NCI-H146 treated with DMSO at 0.1 percent for 48 hours (cell line): ENCODE data around the gene DENND1B.
"Not testable (repeated sequence)": the region's sequence is repeated elsewhere in the genome, so short reads cannot be mapped to it uniquely, and the experiment has no call there.

Experiments
- DNase-seq: peaks from one replicate; lab custom pipeline; 2025; ENCODE audit not compliant: unreplicated experiment; lab: John Stamatoyannopoulos, UW

DENND1B gene

DNA sequence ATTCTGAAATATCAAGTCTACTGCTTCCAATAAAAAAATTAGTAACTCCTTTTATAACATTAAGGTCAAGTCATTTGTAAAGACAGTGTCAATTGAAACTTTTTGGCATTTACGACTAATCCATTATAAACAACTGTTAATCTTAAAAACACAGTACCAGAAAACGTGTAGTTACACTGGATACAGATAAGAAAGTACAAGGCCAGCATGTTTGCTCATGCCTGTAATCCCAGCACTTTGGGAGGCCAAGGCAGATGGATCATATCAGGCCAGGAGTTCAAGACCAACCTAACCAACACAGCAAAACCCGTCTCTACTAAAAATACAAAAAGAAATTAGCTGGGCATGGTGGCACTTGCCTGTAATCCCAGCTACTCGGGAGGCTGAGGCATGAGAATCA, 29.4 kb downstream of the DENND1B start:
- no peak for DNase-seq

DNA sequence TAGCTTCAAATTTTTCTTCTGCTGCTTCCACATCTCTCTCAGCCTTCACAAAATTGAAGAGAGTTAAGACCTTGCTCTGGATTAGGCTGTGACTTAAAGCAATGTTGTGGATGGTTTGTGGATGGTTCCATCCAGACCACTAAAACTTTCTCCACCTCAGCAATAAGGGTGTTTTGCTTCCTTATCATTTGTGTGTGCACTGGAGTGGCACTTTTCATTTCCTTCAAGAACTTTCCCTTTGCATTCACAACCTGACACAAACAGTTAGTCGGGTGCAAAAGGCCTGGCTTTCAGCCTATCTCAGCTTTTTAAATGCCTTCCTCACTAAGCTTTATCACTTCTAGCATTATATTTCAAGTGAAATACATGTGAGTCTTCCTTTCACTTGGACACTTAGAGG, 30.3 kb downstream of the DENND1B start:
- no peak for DNase-seq

DNA sequence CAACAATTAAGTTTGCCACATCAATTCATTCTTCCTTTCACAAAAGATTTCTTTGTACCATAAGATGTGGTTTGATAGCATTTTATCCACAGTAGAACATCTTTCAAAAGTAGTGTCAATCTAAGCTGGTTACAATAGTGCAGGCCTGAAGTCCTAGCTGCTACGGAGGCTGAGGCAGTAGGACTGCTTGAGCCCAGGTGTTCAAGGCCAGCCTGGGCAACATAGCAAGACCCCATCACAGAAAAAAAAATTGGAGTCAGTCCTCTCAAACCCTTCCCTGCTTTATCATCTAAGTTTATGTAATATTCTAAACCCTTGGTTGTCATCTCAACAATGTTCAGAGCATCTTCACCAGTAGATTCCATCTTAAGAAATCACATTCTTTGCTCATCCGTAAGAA, 31.7 kb downstream of the DENND1B start:
- DNase-seq: no peak

DNA sequence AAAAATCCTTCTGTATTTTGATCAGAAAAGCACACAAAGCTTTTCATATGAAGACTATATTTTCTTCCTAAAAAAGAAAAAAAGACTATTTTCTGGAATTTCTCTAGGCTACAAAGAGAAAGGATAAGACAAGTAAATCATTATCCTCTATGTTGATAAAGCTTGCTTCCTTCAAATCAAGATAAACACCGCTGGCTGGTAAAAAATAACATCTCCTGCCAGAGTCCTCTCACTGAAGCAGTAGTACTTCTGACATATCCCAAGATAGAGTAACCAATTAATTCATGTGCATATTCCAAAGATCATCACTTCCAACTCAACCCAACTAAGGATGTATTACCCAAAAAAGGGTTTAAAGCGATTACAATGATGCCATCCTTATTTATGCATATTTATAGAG, 34.3 kb downstream of the DENND1B start:
- DNase-seq: no peak

DNA sequence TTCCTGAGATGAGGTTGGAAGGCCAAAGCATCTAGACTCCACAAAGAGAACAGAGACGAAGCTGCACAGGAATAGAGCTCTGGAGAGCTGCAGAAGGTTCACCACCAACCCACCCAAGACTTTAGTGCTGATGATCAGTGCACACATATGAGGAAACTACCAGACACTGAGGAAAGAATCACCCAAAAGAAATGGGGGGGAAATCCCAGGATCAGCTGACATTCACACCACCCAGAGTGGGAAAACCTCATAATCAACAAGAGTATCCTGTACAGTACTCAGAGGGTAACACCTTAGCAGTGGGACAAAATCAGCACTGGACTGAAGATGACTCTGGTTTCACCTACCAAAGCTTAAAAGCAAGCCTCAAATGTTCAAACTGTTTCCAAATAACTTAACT, 36.4 kb downstream of the DENND1B start:
- no peak for DNase-seq

DNA sequence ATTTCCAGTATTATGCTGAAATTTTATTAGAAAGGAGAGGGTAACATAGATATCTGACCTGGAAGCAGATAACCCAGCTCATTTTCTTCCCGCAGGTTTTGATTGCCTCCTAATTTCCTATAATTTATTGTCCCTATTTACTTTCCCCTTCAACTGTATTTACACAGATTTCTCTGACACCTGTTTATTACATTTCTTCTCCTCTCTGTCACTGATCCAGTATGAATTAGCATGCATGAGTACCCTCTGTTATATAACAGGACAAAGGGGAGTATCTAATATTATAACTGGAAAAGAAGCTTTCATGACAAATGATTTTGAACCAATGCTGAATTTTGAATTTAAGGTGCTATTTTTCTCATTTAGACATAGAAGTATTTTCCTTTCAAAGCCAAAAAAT, 37.4 kb downstream of the DENND1B start:
- no peak for DNase-seq

DNA sequence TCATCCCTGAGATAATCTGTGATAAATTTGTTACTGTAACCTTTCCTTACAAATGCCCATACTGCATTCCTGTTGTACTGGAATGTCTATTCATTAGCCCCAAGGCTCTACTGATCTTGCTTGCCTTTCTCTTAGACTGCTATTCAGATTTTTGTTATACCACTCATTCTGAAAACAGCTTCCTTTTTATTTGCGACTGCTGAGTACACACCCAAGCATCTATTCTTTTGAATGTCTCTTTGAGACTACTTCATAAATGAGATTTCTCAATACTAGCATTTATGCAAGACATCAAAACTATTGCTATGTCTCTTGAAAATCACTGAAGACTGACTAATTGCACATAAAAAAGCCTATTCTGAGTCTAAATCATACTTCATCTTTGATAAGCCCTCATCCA, 38.6 kb downstream of the DENND1B start:
- DNase-seq: no peak

DNA sequence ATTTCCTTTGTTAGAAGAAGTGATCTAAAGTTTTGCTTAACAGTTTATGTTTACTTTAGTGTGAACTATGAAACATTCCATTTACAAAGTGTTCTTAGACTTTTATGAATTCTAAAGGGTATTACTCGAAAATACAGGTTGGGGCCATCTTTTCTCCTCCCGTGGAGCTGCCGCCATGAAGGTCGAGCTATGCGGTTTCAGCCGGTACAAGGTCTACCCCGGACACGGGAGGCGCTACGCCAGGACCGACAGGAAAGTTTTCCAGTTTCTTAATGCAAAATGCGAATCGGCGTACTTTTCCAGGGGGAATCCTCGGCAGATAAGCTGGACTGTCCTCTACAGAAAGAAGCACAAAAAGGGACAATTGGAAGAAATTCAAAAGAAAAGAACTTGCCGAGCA, 39.8 kb downstream of the DENND1B start:
- DNase-seq: no peak

DNA sequence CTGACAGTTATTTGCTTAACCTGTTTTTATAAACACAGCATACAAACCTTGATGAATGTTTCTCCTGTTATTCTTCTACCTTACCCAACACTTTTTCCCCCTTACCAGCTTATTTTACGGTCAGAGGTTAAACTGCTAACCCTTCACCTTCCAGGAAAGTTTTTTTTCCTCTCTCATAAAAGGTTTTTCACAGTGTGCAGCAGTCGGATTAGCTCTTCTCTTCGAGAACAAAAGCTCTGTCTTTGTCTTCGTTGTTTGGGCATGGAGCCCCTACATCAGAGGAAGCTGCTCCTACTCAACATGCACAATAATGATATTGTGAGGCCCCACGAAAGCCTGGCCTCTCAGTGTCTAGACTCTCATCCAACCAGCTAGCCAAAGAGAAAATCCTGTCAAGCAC, 42.0 kb downstream of the DENND1B start:
- DNase-seq: no peak

DNA sequence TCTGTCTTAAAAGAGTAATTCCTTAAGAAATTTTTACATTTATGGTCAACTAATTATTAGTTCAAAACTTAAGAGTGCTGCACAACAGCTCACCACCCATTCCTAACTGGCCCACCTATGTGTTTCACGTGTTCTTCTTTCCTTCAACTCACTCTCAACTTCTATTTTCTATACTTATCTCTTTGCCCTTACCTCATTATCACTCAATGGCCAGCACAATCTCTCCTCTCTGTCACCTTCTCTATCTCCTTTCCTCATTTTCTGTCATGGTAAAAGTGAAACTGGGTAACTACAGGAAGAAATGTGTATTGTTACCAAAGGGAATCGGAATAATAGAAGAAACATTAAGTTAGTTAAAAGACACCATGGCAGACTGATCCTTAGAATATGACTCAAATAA, 43.1 kb downstream of the DENND1B start:
- DNase-seq: no peak

DNA sequence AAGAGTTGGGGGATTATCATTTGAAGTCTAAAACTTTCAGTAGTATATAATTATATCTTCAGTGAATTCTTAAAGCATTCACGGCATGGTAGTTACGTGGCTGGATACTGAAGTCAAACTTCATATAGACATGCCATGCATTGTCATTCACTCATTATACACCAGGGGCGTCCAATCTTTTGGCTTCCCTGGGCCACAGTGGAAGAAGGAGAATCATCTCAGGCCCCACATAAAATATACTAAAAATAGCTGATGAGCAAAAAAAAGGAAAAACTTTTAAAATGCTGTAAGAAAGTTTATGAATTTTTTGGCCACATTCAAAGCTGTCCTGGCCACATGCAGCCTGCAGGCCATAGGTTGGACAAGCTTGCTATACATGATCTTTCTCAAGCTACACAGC, 43.8 kb downstream of the DENND1B start:
- no peak for DNase-seq

DNA sequence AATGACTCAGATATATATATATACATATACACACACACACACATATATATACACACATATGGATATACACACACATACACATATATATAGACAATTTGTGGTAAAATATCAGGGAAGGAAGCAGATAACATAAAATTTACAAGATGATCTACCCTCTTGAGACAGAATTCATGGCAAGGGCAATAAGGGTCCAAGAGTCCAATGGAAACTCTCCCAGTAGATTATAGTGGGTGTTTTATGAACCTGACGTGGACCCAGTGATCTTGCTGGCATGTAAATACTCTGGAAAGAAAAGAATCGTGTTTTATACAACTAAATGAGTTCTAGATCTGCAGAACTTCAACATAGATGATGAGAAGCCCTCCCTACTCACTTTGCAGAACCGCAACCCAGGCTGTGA, 49.3 kb downstream of the DENND1B start:
- no peak for DNase-seq

DNA sequence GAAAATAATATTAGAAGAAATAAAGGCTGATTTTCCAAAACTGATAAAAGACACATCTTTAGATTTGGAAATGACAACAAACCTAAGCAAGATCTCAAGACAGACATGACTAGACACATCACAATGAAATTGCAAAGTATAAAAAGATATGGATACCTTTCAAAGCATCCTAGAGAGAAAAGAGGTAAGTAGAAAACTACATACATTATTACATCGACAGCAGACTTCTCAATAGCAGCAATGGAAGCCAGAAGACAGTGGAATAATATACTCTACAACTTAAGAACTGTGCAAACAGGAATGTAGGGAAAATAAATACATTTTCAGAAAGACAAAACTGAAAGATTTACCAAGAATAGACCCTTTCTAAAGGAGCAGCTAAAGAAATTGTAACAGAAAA, 50.2 kb downstream of the DENND1B start:
- no peak for DNase-seq

DNA sequence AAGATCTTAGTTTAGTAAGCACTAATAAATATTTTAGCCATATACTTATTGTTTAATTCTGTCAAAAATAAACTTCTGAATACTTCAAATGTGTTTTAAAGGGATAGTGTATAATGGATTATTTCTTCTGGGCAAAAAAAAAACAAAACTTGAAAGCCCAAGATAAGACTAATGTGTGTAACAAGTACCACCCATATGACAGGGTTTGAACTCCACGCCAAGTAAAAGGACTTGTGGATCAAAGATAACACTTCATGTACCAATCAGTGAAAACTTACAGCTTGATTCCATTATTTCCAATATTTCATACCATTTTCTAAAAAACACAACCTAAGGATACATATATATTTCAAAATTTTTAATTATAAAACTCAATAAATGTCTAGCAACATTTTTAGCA, 59.5 kb downstream of the DENND1B start:
- DNase-seq: no peak

DNA sequence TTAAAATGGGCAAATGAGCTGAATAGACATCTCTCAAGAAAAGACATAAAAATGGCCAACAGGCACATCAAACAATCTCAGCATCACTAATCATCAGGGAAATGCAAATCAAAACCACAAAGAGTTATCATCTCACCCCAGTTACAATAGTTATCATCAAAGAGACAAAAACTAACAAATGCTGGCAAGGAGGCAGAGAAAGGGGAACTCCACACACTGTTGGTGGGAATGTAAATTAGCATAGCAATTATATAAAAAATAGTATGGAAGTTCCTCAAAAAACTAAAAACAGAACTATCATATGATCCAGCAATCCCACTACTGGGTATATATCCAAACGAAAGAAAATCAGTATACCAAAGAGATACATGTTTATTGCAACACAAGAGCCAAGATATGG, 68.7 kb downstream of the DENND1B start:
- DNase-seq: no peak

DNA sequence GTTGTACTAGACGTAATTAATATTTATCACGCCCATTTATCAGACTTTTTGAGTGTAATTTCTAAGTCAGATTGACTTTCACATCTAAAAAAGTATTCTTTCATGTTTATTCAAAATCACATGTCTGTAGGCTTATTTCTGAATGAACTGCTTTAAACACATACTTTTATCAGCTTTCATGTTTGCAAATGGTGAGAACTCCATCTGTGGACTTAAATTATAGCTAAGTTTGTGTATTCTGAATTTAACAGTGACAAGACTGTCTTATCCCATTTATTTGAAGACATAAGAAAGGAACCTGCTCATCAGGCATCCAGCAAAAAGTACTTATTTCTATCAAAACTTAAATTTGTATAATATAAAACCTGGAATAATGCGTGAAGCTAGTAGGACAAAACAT, 69.3 kb downstream of the DENND1B start:
- DNase-seq: no peak

DNA sequence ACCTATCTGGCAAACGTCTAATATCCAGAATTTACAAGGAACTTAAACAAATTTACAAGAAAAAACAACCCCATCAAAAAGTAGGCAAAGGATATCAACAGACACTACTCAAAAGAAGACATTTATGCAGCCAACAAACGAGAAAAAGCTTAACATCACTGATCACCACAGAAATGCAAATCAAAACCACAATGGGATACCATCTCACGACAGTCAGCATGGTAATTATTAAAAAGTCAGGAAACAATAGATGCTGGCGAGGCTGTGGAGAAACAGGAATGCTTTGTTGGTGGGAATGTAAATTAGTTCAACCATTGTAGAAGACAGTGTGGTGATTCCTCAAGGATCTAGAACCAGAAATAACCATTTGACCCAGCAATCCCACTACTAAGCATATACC, 74.6 kb downstream of the DENND1B start:
- DNase-seq: not testable (repeated sequence)

DNA sequence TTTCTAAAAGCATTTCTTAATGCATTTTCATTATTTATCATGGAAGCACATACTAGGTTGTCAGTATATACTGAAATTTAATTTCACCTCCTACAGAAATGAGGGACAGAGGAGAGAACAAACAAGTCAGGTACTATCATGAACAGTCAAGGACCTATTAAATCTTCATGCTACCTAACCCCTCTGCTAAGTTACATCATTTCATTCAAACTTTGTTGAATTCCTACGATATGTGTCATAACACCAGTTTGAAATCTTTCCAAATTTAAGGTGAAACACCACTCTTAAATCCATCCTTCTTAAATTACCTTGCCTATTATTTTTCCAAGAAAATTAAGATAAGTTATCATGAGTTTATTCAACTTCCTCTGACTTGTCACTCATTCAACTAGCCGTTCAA, 78.9 kb downstream of the DENND1B start:
- no peak for DNase-seq

DNA sequence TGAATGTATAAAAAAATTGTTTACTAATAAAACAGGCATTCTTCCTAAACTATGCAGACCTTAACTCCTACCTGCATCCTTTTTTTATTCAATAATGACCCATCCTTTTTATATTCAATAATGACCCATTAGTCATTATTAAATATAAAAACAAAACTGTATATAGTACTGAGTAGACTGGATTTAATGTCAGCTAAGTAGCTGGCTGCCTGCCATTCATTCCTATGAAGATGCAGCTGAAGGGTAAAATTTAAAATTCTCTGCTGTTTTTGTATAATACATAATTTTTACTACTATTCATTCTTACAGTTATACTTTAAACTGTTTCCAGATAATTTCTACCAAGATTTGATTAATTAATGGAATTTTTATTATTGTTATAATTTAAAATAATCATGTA, 79.3 kb downstream of the DENND1B start:
- DNase-seq: no peak

DNA sequence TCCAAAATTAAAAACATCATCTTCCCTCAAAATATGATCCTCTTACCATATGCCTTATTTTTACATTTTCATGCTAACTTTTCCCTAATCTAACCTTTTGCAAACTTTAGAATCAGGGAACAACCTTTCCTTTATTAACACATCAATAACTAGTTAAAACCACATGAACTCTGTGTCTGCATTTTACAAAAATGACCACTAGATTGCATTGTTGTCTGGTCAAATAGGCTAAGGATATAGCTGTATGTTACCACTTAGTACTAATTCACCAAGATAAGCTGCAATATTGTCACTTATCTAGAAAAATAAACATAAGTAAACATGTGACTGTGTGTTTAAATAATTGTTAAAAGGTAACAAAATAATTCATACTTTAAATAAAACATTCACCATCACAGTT, 82.3 kb downstream of the DENND1B start:
- no peak for DNase-seq

DNA sequence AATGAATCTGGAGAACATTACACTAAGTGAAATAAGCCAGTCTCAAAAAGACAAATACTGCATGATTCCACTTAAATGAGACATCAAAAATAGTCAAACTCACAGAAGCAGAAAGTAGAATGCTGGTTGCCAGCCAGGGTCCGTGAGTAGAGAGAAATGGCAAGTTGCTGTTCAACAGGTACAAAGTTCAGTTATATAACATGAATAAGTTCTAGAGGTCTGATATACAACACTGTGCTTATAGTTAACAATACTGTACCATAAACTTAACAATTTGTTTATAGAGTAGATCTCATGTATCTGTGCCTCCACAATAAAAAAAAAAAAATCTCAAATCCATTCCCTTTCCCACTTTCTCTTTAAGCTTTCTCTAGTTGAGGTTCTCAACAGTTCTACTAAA, 83.5 kb downstream of the DENND1B start:
- DNase-seq: no peak

DNA sequence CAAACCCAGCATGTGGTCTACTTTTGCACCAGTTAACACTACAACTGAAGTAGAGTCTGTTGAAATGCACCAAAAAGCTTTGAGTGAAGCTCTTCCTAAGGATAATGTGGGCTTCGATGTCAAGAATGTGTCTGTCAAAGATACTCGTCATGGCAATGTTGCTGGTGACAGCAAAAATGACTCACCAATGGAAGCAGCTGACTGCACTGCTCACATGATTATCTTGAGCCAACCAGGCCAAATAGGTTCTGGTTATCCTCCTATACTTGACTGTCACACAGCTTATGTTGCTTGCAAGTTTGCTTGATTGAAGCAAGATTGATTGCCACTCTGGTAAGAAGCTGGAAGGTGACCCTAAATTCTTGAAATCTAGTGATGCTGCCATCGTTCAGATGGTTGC, 85.2 kb downstream of the DENND1B start:
- DNase-seq: no peak

DNA sequence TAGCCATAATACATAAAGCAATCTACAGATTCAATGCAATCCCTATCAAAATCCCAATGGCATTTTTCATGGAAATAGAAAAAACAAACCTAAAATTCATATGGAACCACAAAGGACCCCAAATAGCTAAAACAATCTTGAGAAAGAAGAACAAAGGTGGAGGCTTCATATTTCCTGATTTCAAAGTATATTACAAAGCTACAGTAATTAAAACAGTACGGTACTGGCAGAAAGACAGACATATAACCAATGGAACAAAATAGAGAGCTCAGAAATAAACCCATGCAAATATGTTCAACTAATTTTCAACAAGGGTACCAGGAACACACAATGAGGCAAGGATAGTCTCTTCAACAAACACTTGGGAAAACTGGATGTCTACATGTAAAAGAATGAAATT, 87.0 kb downstream of the DENND1B start:
- DNase-seq: no peak

DNA sequence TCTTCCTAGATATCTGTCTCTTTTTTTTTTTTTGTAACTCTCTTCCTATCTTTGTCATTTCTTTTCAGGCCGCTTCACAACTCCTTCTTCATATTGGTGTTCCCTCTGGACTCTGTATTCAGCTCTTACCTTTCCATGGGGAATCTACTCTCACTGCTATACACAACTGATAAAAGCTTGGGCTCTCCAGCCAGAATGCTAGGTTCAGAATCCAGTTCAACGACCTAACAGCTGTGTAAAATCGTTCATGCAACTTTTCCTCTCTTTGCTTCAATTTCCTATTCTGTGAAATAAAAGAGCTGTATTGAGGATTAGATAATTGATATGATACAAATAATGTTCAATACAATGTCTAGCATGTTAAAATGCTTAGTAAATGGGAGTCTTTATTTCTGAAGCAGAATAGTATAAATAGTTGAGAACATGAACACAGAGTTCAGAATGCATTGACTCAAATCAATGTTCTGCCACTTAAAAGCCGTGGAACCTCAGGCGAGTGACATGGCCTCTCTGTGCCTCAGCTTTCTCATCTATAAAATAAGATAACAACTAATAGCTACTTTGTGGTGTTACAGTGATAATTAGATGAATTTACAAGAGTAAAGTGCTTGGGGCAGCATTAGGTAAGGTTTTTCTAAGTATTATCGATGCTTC, 88.5 kb downstream of the DENND1B start:
- DNase-seq: no peak
